ENCODE measurements around the gene GRIK4.

GRIK4 gene

DNA sequence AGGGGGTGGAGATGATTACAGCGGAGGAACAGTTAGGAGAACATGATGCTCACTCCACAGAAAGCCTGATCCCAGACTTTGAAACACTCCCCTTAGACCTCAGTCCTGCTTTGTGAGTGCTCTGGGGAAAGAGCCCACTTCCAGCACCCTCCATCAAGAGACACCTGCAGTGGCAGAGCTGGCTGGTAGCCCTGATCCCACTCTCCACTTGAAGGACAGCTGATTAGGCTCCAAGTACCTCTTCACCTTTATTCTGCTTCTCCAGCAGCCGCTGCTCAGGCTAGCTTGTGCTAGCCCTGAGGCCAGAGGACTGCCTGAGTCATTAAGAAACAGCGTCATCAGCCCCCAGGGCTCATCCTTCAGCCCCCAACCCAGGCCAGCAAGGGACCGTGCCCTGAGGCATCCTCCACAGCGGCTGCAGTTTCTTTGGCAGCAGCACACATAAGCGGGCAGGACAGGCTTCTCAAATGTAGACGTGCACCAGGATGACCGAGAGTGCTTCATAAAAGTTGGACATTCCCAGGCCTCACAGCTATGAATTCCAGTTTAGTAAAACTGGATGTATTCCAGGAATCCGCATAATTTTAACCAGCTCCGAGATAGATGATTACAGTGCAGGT lies 366.3 kb downstream of the GRIK4 start:
- DNase-seq (ENCODE audit: low read depth), result no peak
- no peak overlapping the region for H3K4me3 ChIP-seq (ENCODE audit: low read depth, low read length)
- TF ChIP-seq, protein P1, sequence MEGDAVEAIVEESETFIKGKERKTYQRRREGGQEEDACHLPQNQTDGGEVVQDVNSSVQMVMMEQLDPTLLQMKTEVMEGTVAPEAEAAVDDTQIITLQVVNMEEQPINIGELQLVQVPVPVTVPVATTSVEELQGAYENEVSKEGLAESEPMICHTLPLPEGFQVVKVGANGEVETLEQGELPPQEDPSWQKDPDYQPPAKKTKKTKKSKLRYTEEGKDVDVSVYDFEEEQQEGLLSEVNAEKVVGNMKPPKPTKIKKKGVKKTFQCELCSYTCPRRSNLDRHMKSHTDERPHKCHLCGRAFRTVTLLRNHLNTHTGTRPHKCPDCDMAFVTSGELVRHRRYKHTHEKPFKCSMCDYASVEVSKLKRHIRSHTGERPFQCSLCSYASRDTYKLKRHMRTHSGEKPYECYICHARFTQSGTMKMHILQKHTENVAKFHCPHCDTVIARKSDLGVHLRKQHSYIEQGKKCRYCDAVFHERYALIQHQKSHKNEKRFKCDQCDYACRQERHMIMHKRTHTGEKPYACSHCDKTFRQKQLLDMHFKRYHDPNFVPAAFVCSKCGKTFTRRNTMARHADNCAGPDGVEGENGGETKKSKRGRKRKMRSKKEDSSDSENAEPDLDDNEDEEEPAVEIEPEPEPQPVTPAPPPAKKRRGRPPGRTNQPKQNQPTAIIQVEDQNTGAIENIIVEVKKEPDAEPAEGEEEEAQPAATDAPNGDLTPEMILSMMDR (IDR thresholded peaks at IDR 0.05; ENCODE audit: insufficient read depth, low read depth, low read length, missing control alignments), result no peak

DNA sequence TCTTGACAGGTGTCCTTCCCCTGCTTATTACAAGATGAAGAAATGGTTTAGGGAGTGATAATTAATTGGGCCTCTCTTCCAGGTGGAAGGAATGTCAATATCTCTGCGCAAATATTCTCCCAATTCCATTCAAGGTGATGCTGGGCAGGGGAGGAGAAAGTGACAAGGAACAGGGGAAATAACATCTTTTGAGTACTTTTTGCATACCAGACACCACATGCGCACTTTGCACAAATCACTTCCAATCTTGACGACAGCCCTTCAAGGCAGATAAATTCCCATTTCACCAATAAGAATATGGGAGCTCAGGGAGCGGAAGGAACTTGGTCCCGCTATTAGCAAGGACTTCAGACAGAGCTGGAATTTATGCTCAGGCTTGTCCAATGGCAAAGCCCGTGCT lies 367.2 kb downstream of the GRIK4 start:
- TF ChIP-seq, protein P1 (IDR thresholded peaks at IDR 0.05; ENCODE audit: insufficient read depth, low read depth, low read length, missing control alignments), result no peak
- DNase-seq (ENCODE audit: low read depth), result no peak
- no peak overlapping the region for H3K4me3 ChIP-seq (ENCODE audit: low read depth, low read length)

- no peak overlapping the region for H3K4me3 ChIP-seq (ENCODE audit: low read depth, low read length)
- TF ChIP-seq, protein P1 (IDR thresholded peaks at IDR 0.05; ENCODE audit: insufficient read depth, low read depth, low read length, missing control alignments), result no peak
- DNase-seq (ENCODE audit: low read depth), result no peak
Observed at GRCh38 chr11:120880498-120881175, 369.1 kb downstream of the GRIK4 start.

- H3K4me3 ChIP-seq (ENCODE audit: low read depth, low read length), result no peak overlapping the region
- no peak for DNase-seq (ENCODE audit: low read depth)
- TF ChIP-seq, protein P1 (IDR thresholded peaks at IDR 0.05; ENCODE audit: insufficient read depth, low read depth, low read length, missing control alignments), result no peak
Observed at GRCh38 chr11:120881596-120881995, 370.0 kb downstream of the GRIK4 start.

GRCh38 chr11:120882175-120882574 lies 370.6 kb downstream of the GRIK4 start:
- no peak for DNase-seq (ENCODE audit: low read depth)
- TF ChIP-seq, protein P1 (IDR thresholded peaks at IDR 0.05; ENCODE audit: insufficient read depth, low read depth, low read length, missing control alignments), result no peak
- no peak overlapping the region for H3K4me3 ChIP-seq (ENCODE audit: low read depth, low read length)

DNA sequence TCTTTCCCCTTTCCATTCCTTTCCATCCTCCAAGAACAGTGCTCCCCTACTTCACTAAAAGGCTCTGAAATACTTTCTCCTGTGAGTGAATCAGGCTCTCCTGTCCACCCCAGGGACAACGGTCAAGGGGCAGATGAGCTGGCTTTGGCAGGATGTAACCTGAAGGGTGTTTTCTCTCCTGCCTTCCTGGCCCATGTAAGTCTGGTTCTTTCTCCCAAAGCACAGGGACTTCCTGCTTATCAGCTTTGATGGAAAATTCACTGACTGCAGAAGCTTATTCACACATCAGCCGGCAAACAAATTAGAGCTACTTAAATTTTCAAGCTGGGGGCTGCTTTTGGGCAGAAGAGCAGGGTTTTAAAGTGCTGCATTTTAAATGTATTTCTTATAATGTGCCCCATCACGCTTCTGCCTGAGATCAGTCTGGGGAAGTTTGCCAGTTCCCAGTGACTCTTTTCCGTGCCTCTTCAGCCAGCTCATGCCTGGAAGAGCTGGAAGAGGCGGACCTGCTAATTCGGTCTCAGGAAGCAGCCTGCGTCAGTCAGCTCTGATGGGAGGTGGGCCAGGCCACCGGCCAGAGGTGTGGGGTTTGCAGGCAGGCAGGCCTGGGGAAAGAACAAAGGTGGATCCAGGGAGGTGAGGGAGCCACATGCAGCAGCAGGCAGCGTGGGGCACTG lies 372.0 kb downstream of the GRIK4 start:
- TF ChIP-seq, protein P1 (IDR thresholded peaks at IDR 0.05; ENCODE audit: insufficient read depth, low read depth, low read length, missing control alignments), result no peak
- H3K4me3 ChIP-seq (ENCODE audit: low read depth, low read length), result no peak overlapping the region
- DNase-seq (ENCODE audit: low read depth), result no peak

Measured in GM12865 (cell line).